Memory B cell (primary cell): Measurements from ENCODE around the gene MYO9A.
"Not testable (repeated sequence)": the region's sequence is repeated elsewhere in the genome, so short reads cannot be mapped to it uniquely, and the experiment has no call there.

ENCODE experiments used
- ATAC-seq: fragments of 150-1000 bp; cut with Tn5 transposase; 2 replicates; pipeline ENCODE4 v1.10.0; 2021; ENCODE audit warnings: low read depth, mild to moderate bottlenecking, moderate library complexity
- DNase-seq, 2 donors: peaks; one replicate each; pipeline ENCODE4 v3.0.0; 2022; ENCODE audit warnings: low spot score in 2 of 2
- H3K27ac Mint-ChIP-seq: one replicate; pipeline ENCODE4 v1.8.0; 2022; ENCODE audit warnings: mild to moderate bottlenecking, moderate library complexity, mixed read lengths
- H3K27me3 Mint-ChIP-seq: one replicate; pipeline ENCODE4 v1.8.0; 2022; ENCODE audit warnings: mixed read lengths
- H3K36me3 Mint-ChIP-seq: one replicate; pipeline ENCODE4 v1.8.0; 2022; ENCODE audit warnings: mild to moderate bottlenecking, mixed read lengths
- H3K4me1 Mint-ChIP-seq: one replicate; pipeline ENCODE4 v1.8.0; 2022; ENCODE audit warnings: mixed read lengths
- H3K4me3 Mint-ChIP-seq: one replicate; pipeline ENCODE4 v1.8.0; 2022; ENCODE audit warnings: mild to moderate bottlenecking, moderate library complexity, mixed read lengths
- H3K9me3 Mint-ChIP-seq: one replicate; pipeline ENCODE4 v1.8.0; 2022; ENCODE audit warnings: mixed read lengths

MYO9A gene

GRCh38 chr15:72014555-72014954 lies 103.4 kb downstream of the MYO9A start:
- peak overlapping the region; percentile 89 for H3K27ac Mint-ChIP-seq
- not testable (repeated sequence) for DNase-seq, H3K9me3 Mint-ChIP-seq, H3K4me1 Mint-ChIP-seq, H3K4me3 Mint-ChIP-seq, ATAC-seq, H3K27me3 Mint-ChIP-seq, H3K36me3 Mint-ChIP-seq

DNA sequence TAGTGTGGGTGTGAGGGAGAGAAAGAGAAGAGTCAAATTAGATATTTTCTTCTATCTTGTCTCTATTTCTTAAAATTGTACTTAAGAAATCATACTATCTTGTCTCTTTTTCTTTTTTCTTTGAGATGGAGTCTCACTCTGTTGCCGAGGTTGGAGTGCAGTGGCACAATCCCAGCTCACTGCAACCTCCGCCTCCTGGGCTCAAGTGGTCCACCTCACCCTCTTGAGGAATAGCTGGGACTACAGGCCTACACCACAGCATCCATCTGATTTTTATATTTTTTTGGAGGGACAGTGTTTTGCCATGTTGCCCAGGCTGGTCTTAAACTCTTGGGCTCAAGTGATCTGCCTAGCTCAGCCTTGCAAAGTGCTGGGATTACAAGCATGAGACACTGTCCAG lies 104.2 kb downstream of the MYO9A start:
- DNase-seq (no peak), ATAC-seq (no peak)
- H3K36me3 Mint-ChIP-seq, result peaks cover 6% of the 10 kb centered on the region
- H3K27me3 Mint-ChIP-seq, result no peaks in the 10 kb centered on the region
- no peak overlapping the region for H3K27ac Mint-ChIP-seq
- H3K4me3 Mint-ChIP-seq, result no peak overlapping the region
- peaks cover 6% of the 10 kb centered on the region for H3K4me1 Mint-ChIP-seq
- no peaks in the 10 kb centered on the region for H3K9me3 Mint-ChIP-seq

- peaks cover 6% of the 10 kb centered on the region for H3K4me1 Mint-ChIP-seq
- DNase-seq (no peak), ATAC-seq (no peak)
Measured at GRCh38 chr15:72011302-72011942, 106.5 kb downstream of the MYO9A start.

GRCh38 chr15:72009222-72009621 lies 108.7 kb downstream of the MYO9A start:
- Mint-ChIP-seq H3K36me3 (peaks cover 23% of the 10 kb centered on the region), H3K27me3 (no peaks in the 10 kb centered on the region), H3K27ac (no peak overlapping the region), H3K9me3 (no peaks in the 10 kb centered on the region), H3K4me1 (peaks cover 3% of the 10 kb centered on the region), H3K4me3 (no peak overlapping the region)
- DNase-seq (no peak), ATAC-seq (no peak)

More at GRCh38 chr15:72011302-72011942, 106.5 kb downstream of the MYO9A start:
- Mint-ChIP-seq H3K36me3 (peaks cover 16% of the 10 kb centered on the region), H3K4me3 (no peak overlapping the region), H3K27me3 (no peaks in the 10 kb centered on the region), H3K27ac (no peak overlapping the region), H3K9me3 (no peaks in the 10 kb centered on the region)

DNA sequence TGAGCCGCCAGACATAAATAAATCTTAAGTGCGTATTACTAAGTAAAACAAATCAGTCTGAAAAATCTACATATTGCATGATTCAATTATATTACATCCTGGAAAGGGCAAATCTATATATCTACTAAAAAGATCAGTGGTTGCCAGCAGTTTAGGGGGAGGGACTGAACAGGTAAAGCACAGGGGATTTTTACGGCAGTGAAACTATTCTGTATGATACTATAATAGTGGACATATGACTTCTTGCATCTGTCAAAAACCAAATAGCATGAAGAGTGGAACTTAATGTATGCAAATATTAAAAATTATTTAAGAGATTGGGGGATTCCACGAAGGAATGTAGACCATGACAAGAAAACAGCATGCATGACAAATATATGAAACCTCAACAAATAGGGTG lies 111.6 kb downstream of the MYO9A start:
- DNase-seq (no peak), ATAC-seq (peak; percentile 29)
- H3K4me3 Mint-ChIP-seq, result no peak overlapping the region
- H3K36me3 Mint-ChIP-seq, result peaks cover 25% of the 10 kb centered on the region
- H3K4me1 Mint-ChIP-seq, result peaks cover 3% of the 10 kb centered on the region
- H3K9me3 Mint-ChIP-seq, result no peaks in the 10 kb centered on the region
- no peaks in the 10 kb centered on the region for H3K27me3 Mint-ChIP-seq
- peak overlapping the region; percentile 10 for H3K27ac Mint-ChIP-seq

GRCh38 chr15:72005483-72005882 lies 112.5 kb downstream of the MYO9A start:
- peak overlapping the region; percentile 73 for H3K27ac Mint-ChIP-seq
- no peak overlapping the region for H3K4me3 Mint-ChIP-seq
- peaks cover 3% of the 10 kb centered on the region for H3K4me1 Mint-ChIP-seq

DNA sequence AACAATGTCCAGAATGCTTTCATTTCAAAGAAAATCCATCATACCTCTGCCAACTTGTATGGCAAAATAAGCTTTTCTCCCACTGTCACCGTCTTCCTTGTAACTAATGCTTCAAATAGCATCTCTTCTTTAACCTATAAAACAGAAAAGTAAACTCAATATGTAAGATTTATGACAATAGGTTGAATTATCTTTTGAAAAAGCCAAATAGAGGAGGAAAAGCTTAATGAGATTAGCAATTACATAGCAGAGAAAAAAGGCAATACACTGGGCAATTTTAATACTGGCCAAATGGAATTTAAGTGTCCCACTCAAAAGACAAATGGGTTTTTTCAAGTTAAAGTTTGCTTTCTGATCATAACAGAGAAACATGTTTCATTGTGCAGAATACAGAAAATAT lies 118.1 kb downstream of the MYO9A start:
- Mint-ChIP-seq H3K4me3 (no peak overlapping the region), H3K27me3 (no peaks in the 10 kb centered on the region), H3K36me3 (peaks cover 24% of the 10 kb centered on the region), H3K9me3 (no peaks in the 10 kb centered on the region), H3K4me1 (no peaks in the 10 kb centered on the region), H3K27ac (no peak overlapping the region)
- no peak for ATAC-seq
- no peak for DNase-seq

More at GRCh38 chr15:72005483-72005882, 112.5 kb downstream of the MYO9A start:
- ATAC-seq (no peak), DNase-seq (no peak)
- peaks cover 25% of the 10 kb centered on the region for H3K36me3 Mint-ChIP-seq
- no peaks in the 10 kb centered on the region for H3K9me3 Mint-ChIP-seq
- H3K27me3 Mint-ChIP-seq, result no peaks in the 10 kb centered on the region

GRCh38 chr15:71998717-71999116 lies 119.2 kb downstream of the MYO9A start:
- not testable (repeated sequence) for H3K9me3 Mint-ChIP-seq, ATAC-seq, H3K27ac Mint-ChIP-seq, DNase-seq, H3K27me3 Mint-ChIP-seq, H3K4me1 Mint-ChIP-seq, H3K4me3 Mint-ChIP-seq
- H3K36me3 Mint-ChIP-seq, result peaks cover 20% of the 10 kb centered on the region

GRCh38 chr15:71997691-71998090 lies 120.3 kb downstream of the MYO9A start:
- Mint-ChIP-seq H3K27ac (no peak overlapping the region), H3K36me3 (peaks cover 20% of the 10 kb centered on the region), H3K9me3 (no peaks in the 10 kb centered on the region), H3K4me1 (no peaks in the 10 kb centered on the region), H3K27me3 (no peaks in the 10 kb centered on the region), H3K4me3 (no peak overlapping the region)
- DNase-seq (no peak), ATAC-seq (no peak)

GRCh38 chr15:71975816-71976150 lies 142.2 kb downstream of the MYO9A start:
- Mint-ChIP-seq H3K9me3 (no peaks in the 10 kb centered on the region), H3K4me3 (no peak overlapping the region), H3K36me3 (peaks cover 23% of the 10 kb centered on the region), H3K27ac (no peak overlapping the region), H3K27me3 (no peaks in the 10 kb centered on the region), H3K4me1 (no peaks in the 10 kb centered on the region)
- DNase-seq (no peak), ATAC-seq (no peak)

DNA sequence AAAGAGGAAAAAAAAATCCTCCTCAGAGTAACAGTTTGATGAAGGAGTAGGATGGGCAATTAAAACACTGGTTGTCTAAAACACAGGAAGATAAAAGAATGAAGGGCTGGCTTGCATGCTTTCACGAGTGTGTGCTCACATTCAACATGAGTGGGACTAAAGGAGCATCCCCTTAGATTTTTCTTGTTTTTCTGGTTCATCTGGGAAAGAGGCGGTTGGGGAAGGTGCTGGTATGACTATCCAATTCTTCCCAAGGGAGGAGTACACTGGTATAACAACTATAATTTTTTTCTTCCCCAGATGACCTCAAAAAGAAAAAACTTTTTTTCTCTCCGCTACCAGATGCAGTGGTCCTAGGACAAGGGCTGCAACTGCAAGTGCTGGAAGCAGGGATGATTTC lies 143.7 kb downstream of the MYO9A start:
- DNase-seq, result no peak
- Mint-ChIP-seq H3K4me1 (no peaks in the 10 kb centered on the region), H3K27me3 (no peaks in the 10 kb centered on the region), H3K36me3 (peaks cover 26% of the 10 kb centered on the region), H3K4me3 (no peak overlapping the region), H3K27ac (no peak overlapping the region), H3K9me3 (no peaks in the 10 kb centered on the region)
- no peak for ATAC-seq

- H3K36me3 Mint-ChIP-seq, result peaks cover 24% of the 10 kb centered on the region
- H3K4me1 Mint-ChIP-seq, result no peaks in the 10 kb centered on the region
- ATAC-seq, result no peak
- no peak overlapping the region for H3K27ac Mint-ChIP-seq
- DNase-seq, result no peak
- no peak overlapping the region for H3K4me3 Mint-ChIP-seq
- no peaks in the 10 kb centered on the region for H3K27me3 Mint-ChIP-seq
- no peaks in the 10 kb centered on the region for H3K9me3 Mint-ChIP-seq
Measured at GRCh38 chr15:71973366-71973765, 144.6 kb downstream of the MYO9A start.

DNA sequence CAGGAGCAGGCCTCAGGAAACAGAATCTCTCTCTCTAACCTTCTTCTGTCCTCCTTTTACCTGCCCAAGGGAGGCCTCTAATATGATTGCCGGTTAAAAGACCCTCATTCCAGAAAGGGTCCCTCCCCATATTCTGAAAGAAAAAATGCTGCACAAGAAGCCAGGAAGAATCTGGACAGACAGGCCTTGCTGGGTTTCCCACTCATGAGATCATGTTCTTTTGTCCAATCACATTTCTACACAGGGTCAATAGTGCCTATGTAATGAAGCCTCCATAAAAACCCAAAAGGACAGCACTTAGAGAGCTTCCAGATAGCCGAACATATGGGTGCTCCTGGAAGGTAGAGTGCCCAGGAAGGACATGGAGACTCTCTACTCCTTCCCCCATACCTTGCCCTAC lies 146.0 kb downstream of the MYO9A start:
- Mint-ChIP-seq H3K36me3 (peaks cover 29% of the 10 kb centered on the region), H3K27ac (no peak overlapping the region), H3K4me3 (no peak overlapping the region), H3K27me3 (no peaks in the 10 kb centered on the region), H3K4me1 (no peaks in the 10 kb centered on the region), H3K9me3 (no peaks in the 10 kb centered on the region)
- no peak for ATAC-seq
- DNase-seq, result no peak

DNA sequence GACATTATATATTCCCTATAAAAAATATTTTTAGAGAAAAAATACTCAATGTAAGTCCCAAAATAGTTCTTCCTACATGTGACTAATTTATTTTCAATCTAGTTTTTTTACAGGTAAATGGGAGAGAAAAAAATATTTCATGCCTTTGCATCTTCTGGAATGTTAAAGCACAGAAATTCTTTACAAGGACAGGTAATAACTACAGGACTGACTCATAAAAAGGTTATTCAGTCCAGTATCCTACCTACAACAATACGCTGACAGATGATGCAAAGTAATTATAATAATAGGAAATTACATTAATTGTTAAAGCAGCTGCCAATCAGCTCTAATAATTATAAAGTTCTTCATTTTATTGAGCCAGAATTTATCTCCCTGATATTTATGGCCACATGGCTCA lies 147.5 kb downstream of the MYO9A start:
- H3K36me3 Mint-ChIP-seq, result peaks cover 32% of the 10 kb centered on the region
- DNase-seq, result no peak
- no peak overlapping the region for H3K4me3 Mint-ChIP-seq
- no peaks in the 10 kb centered on the region for H3K9me3 Mint-ChIP-seq
- no peak overlapping the region for H3K27ac Mint-ChIP-seq
- ATAC-seq, result no peak
- H3K4me1 Mint-ChIP-seq, result no peaks in the 10 kb centered on the region
- no peaks in the 10 kb centered on the region for H3K27me3 Mint-ChIP-seq

DNA sequence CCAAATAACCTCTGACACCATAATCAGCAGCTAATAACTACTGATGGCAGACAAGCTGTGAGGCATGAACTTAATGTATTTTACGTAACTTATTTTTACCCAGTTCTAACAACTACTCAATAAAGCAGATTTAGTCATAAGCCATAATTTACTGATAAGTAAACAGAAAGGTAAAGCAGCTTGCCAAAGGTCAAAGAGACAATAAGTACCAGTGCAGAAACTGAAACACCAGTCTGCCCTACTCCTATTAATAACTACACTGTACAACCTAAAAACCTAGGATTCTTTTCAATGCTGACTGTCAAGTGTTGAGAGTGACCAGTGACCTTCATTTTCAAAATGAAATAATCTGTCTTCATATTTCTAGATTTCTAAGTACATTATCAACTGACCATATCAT lies 155.4 kb downstream of the MYO9A start:
- no peaks in the 10 kb centered on the region for H3K9me3 Mint-ChIP-seq
- H3K27ac Mint-ChIP-seq, result no peak overlapping the region
- no peaks in the 10 kb centered on the region for H3K27me3 Mint-ChIP-seq
- no peak overlapping the region for H3K4me3 Mint-ChIP-seq
- DNase-seq (no peak), ATAC-seq (no peak)
- H3K4me1 Mint-ChIP-seq, result no peaks in the 10 kb centered on the region
- H3K36me3 Mint-ChIP-seq, result peaks cover 11% of the 10 kb centered on the region
